SK-N-SH (cell line): Measurements from ENCODE around the gene ACACA. TPM values are rescaled to one million over a fixed set of nuclear protein-coding genes. Genes with fewer than 3 reads are reported as not detected.

Source experiments
- CTCF ChIA-PET: fragments of 300-600, 350-600 bp; formaldehyde crosslinking; extraction: SDS; loops from one replicate; lab custom pipeline; 2021; lab: Yijun Ruan, JAX
- POLR2A ChIA-PET: fragments of 350-600 bp; sonication (Branson Sonifier 250); formaldehyde crosslinking; extraction: SDS; loops from one replicate; lab custom pipeline; 2020; ENCODE audit warnings: antibody characterized with exemption, inconsistent platforms; lab: Yijun Ruan, JAX
- DNase-seq: peaks from one replicate; pipeline ENCODE4 v3.0.0; 2012
- H2AFZ ChIP-seq: fragments of 200-600 bp; sonication (generic); 2 replicates; pipeline ENCODE4 v1.8.1; 2016; ENCODE audit warnings: antibody characterized with exemption, mild to moderate bottlenecking, low read depth
- H3F3A ChIP-seq: fragments of 200-600 bp; sonication (generic); replicated peaks from 2 replicates; pipeline ENCODE3; 2016; ENCODE audit warnings: antibody characterized with exemption, mild to moderate bottlenecking; ENCODE audit not compliant: insufficient read depth
- H3K27ac ChIP-seq, 2 experiments: fragments of 200-500 bp in 1 of 2; fragments of 200-600 bp in 1 of 2; sonication (Bioruptor generic) in 1 of 2; sonication (generic), shearing (Covaris generic) in 1 of 2; 2 replicates each; pipeline versions ENCODE4 v1.5.1 to v1.6.1; 2014 to 2016; ENCODE audit warnings: low read depth in 2 of 2, inconsistent platforms in 1 of 2, low read length in 1 of 2, mild to moderate bottlenecking in 1 of 2, mixed read lengths in 1 of 2
- H3K27me3 ChIP-seq: fragments of 200-600 bp; sonication (generic), shearing (Covaris generic); 2 replicates; pipeline ENCODE4 v1.6.1; 2016; ENCODE audit warnings: mixed run types; ENCODE audit not compliant: insufficient read depth
- H3K36me3 ChIP-seq, 2 experiments: fragments of 200-500 bp in 1 of 2; fragments of 200-600 bp in 1 of 2; sonication (Bioruptor generic) in 1 of 2; sonication (generic) in 1 of 2; replicated peaks in 1 of 2; 2 replicates each; pipeline versions ENCODE3 to v1.5.1; 2014 to 2016; ENCODE audit warnings: low read length in 1 of 2, mild to moderate bottlenecking in 1 of 2; ENCODE audit not compliant: insufficient read depth in 2 of 2, control insufficient read depth in 1 of 2
- H3K4me1 ChIP-seq, 2 experiments: fragments of 200-500 bp in 1 of 2; fragments of 200-600 bp in 1 of 2; sonication (Bioruptor generic) in 1 of 2; sonication (generic), shearing (Covaris generic) in 1 of 2; 2 replicates each; pipeline versions ENCODE4 v1.5.1 to v1.6.1; 2014 to 2016; ENCODE audit warnings: low read depth in 1 of 2, low read length in 1 of 2, mixed run types in 1 of 2; ENCODE audit not compliant: insufficient read depth in 2 of 2, control insufficient read depth in 1 of 2
- H3K4me2 ChIP-seq: fragments of 200-600 bp; sonication (generic), shearing (Covaris generic); 2 replicates; pipeline ENCODE4 v1.6.1; 2017; ENCODE audit warnings: mixed run types
- H3K4me3 ChIP-seq, 2 experiments: fragments of 200-500 bp in 1 of 2; fragments of 200-600 bp in 1 of 2; sonication (Bioruptor generic) in 1 of 2; sonication (generic), shearing (Covaris generic) in 1 of 2; 2 replicates each; pipeline versions ENCODE4 v1.5.1 to v1.8.1; 2014 to 2016; ENCODE audit warnings: low read depth in 2 of 2, inconsistent platforms in 1 of 2, low read length in 1 of 2, mild to moderate bottlenecking in 1 of 2, mixed read lengths in 1 of 2, moderate library complexity in 1 of 2
- H3K79me2 ChIP-seq: fragments of 200-600 bp; sonication (generic); 2 replicates; pipeline ENCODE4 v1.8.1; 2017; ENCODE audit warnings: mild to moderate bottlenecking; ENCODE audit not compliant: insufficient read depth
- H3K9ac ChIP-seq: fragments of 200-600 bp; sonication (generic); 2 replicates; pipeline ENCODE4 v1.6.1; 2017; ENCODE audit warnings: mixed run types
- H3K9me2 ChIP-seq: fragments of 200-600 bp; sonication (generic); 2 replicates; pipeline ENCODE4 v1.6.1; 2017; ENCODE audit warnings: mixed run types
- H3K9me3 ChIP-seq: fragments of 200-600 bp; sonication (generic); 2 replicates; pipeline ENCODE4 v1.6.1; 2017; ENCODE audit warnings: mixed run types, mild to moderate bottlenecking, moderate library complexity
- H4K20me1 ChIP-seq: fragments of 200-600 bp; sonication (generic); 2 replicates; pipeline ENCODE4 v1.6.1; 2017; ENCODE audit warnings: mild to moderate bottlenecking, mixed run types; ENCODE audit not compliant: insufficient read depth
- CHD2 ChIP-seq: fragments of 150-350 bp; IDR thresholded peaks from 2 replicates; pipeline ENCODE4 v1.6.1; 2018; ENCODE audit warnings: low read length; ENCODE audit not compliant: partially characterized antibody
- ELF1 ChIP-seq: IDR thresholded peaks from 2 replicates; pipeline ENCODE4 v1.4.0; 2012
- EP300 ChIP-seq, 2 experiments: IDR thresholded peaks; 2 replicates each; pipeline versions ENCODE4 v1.4.0 to v1.6.1; 2012; ENCODE audit warnings: borderline replicate concordance in 1 of 2, low read depth in 1 of 2, low read length in 1 of 2
- FOSL2 ChIP-seq: IDR thresholded peaks from 2 replicates; pipeline ENCODE4 v1.4.0; 2012; ENCODE audit warnings: low read depth, mild to moderate bottlenecking, moderate library complexity, borderline replicate concordance
- GABPA ChIP-seq: IDR thresholded peaks from 2 replicates; pipeline ENCODE4 v1.4.0; 2012; ENCODE audit warnings: low read depth, mild to moderate bottlenecking
- JUND ChIP-seq: IDR thresholded peaks from 2 replicates; pipeline ENCODE4 v1.4.0; 2012
- MEF2A ChIP-seq: IDR thresholded peaks from 2 replicates; pipeline ENCODE4 v1.4.0; 2012; ENCODE audit warnings: low read depth, borderline replicate concordance
- MXI1 ChIP-seq: IDR thresholded peaks from 2 replicates; pipeline ENCODE4 v1.6.1; 2012; ENCODE audit warnings: mild to moderate bottlenecking, low read depth, low read length, improper control_type of control experiment
- NFIC ChIP-seq: IDR thresholded peaks from 2 replicates; pipeline ENCODE4 v1.4.0; 2012; ENCODE audit warnings: borderline replicate concordance
- NRF1 ChIP-seq: IDR thresholded peaks from 2 replicates; pipeline ENCODE4 v1.6.1; 2012; ENCODE audit warnings: low read depth, mild to moderate bottlenecking, low read length
- RAD21 ChIP-seq: IDR thresholded peaks from 2 replicates; pipeline ENCODE4 v1.6.1; 2012; ENCODE audit warnings: mild to moderate bottlenecking, low read length
- RCOR1 ChIP-seq: fragments of 150-350 bp; IDR thresholded peaks from 2 replicates; pipeline ENCODE4 v1.6.1; 2017; ENCODE audit warnings: antibody characterized with exemption, low read length
- RFX5 ChIP-seq: IDR thresholded peaks from 2 replicates; pipeline ENCODE4 v1.6.1; 2012; ENCODE audit warnings: mild to moderate bottlenecking, improper control_type of control experiment, low read length
- RXRA ChIP-seq: IDR thresholded peaks from 2 replicates; pipeline ENCODE4 v1.4.0; 2012; ENCODE audit warnings: low read depth, mild to moderate bottlenecking, borderline replicate concordance
- SIN3A ChIP-seq: IDR thresholded peaks from 2 replicates; pipeline ENCODE4 v1.6.1; 2012; ENCODE audit warnings: low read depth, mild to moderate bottlenecking, low read length, moderate library complexity, borderline replicate concordance
- SMC3 ChIP-seq: IDR thresholded peaks from 2 replicates; pipeline ENCODE4 v1.6.1; 2012; ENCODE audit warnings: low read depth, low read length, improper control_type of control experiment
- TCF12 ChIP-seq: IDR thresholded peaks from 2 replicates; pipeline ENCODE4 v1.4.0; 2012
- TEAD4 ChIP-seq: IDR thresholded peaks from 2 replicates; pipeline ENCODE4 v1.4.0; 2012; ENCODE audit warnings: mild to moderate bottlenecking, borderline replicate concordance; ENCODE audit not compliant: insufficient read depth
- YY1 ChIP-seq: IDR thresholded peaks from 2 replicates; pipeline ENCODE4 v1.4.0; 2012; ENCODE audit warnings: low read depth, mild to moderate bottlenecking
- WGBS: methylation state at CpG from one replicate; pipeline ENCODE4 v1.1.6; 2017; ENCODE audit warnings: low lambda C conversion rate; 5-methylcytosine and 5-hydroxymethylcytosine counted together
- polyA plus RNA-seq, 3 experiments: library from polyadenylated mRNA; depleted of rRNA; stranded (reverse); fragments of >200 nt; gene quantifications; 2 replicates each; pipeline ENCODE4 v1.2.3, GENCODE V29; 2012
- TF ChIP-seq, protein P1 (sequence below): IDR thresholded peaks from 2 replicates; pipeline ENCODE4; 2012
- TF ChIP-seq, protein P2 (sequence below): IDR thresholded peaks from 2 replicates; pipeline ENCODE4 v1.4.0; 2012; ENCODE audit warnings: low read depth, borderline replicate concordance
- TF ChIP-seq, protein P3 (sequence below): IDR thresholded peaks from 2 replicates; pipeline ENCODE4 v1.4.0; 2012; ENCODE audit warnings: low read depth, borderline replicate concordance
- TF ChIP-seq, protein P4 (sequence below): fragments of 200-600 bp; sonication (generic); IDR thresholded peaks from 2 replicates; pipeline ENCODE4 v1.6.1; 2017; ENCODE audit warnings: antibody characterized with exemption, mild to moderate bottlenecking, moderate library complexity

The ACACA gene
- polyA plus RNA-seq, 1 of the 3 experiments (the other 2 are of a cell fraction): 27.2 TPM

- Histone ChIP-seq H3K27me3 (no peaks in the 10 kb centered on the region), H3K4me2 (no peak overlapping the region), H3K4me3 (no peak overlapping the region), H3K9me2 (no peaks in the 10 kb centered on the region), H3K36me3 (no peaks in the 10 kb centered on the region), H2AFZ (no peak overlapping the region), H3F3A (no peaks in the 10 kb centered on the region), H3K4me1 (peaks cover 0 to 27% of the 10 kb centered on the region in 2 experiments; a peak in 3 of 4 replicates), H3K9ac (no peak overlapping the region), H3K79me2 (peaks cover 4% of the 10 kb centered on the region; the same call in 1 of the 2 replicates), H4K20me1 (no peaks in the 10 kb centered on the region), H3K9me3 (no peaks in the 10 kb centered on the region), H3K27ac (peak overlapping the region in 1 of 2 experiments; percentile 55; a peak in 2 of 4 replicates)
- ChIA-PET POLR2A (no interaction called here), CTCF (interaction anchor here (1.8 to 9.7 kb wide), 2 partner anchors 10 to 17 kb away, joined by 4 to 101 read pairs; partner anchors contain the start of gene C17orf78)
- DNase-seq: no peak
- TF ChIP-seq EP300 (IDR thresholded peaks at IDR 0.05; ENCODE audit: borderline replicate concordance in 1 of 2, low read depth in 1 of 2, low read length in 1 of 2) (no peak), RXRA (no peak), RFX5 (no peak), GABPA (no peak), MEF2A (no peak), NRF1 (no peak), MXI1 (no peak), TEAD4 (no peak), CHD2 (no peak), ELF1 (no peak), NFIC (no peak), RAD21 (no peak)
- TF ChIP-seq, protein P1, sequence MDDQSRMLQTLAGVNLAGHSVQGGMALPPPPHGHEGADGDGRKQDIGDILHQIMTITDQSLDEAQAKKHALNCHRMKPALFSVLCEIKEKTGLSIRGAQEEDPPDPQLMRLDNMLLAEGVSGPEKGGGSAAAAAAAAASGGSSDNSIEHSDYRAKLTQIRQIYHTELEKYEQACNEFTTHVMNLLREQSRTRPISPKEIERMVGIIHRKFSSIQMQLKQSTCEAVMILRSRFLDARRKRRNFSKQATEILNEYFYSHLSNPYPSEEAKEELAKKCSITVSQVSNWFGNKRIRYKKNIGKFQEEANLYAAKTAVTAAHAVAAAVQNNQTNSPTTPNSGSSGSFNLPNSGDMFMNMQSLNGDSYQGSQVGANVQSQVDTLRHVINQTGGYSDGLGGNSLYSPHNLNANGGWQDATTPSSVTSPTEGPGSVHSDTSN: no peak
- whole genome bisulfite sequencing: 87% methylated on average over 6 of the region's 6 CpGs
Measured at GRCh38 chr17:37391146-37391545, 15.5 kb downstream of the ACACA start.

DNA sequence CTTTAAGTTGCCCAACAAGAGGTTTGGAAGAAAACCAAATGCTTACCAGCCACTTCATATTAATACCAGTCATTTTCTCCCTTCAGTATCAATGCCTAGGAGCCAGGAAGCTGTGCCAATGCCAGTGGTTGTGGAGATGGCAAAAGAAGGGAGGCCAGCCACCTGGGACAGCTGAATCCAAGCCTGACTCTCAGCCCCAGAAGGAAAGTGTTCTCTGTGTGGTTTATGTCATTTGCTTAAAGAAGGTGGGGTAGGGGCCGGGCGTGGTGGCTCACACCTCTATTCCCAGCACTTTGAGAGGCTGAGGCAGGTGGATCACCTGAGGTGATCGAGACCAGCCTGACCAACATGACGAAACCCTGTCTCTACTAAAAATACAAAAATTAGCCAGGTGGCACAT lies 17.5 kb downstream of the ACACA start:
- ChIA-PET CTCF (interaction anchor here (1.0 to 9.7 kb wide), 3 partner anchors 9 to 146 kb away, joined by 3 to 101 read pairs (median 8); partner anchors contain the start of gene C17orf78), POLR2A (no interaction called here)
- Histone ChIP-seq H3K4me1 (peaks cover 2 to 27% of the 10 kb centered on the region in 2 experiments; a peak in 3 of 4 replicates), H3K4me3 (no peak overlapping the region), H3K9ac (no peak overlapping the region), H4K20me1 (no peaks in the 10 kb centered on the region), H2AFZ (no peak overlapping the region), H3K36me3 (no peaks in the 10 kb centered on the region), H3K27ac (no peak overlapping the region), H3K27me3 (no peaks in the 10 kb centered on the region), H3F3A (no peaks in the 10 kb centered on the region), H3K9me3 (no peaks in the 10 kb centered on the region), H3K79me2 (peaks cover 6% of the 10 kb centered on the region; the same call in 1 of the 2 replicates), H3K4me2 (no peak overlapping the region), H3K9me2 (no peaks in the 10 kb centered on the region)
- WGBS: 100% methylated on average over 4 of the region's 4 CpGs
- DNase-seq: no peak
- TF ChIP-seq GABPA: no peak
- TF ChIP-seq SMC3: no peak
- TF ChIP-seq EP300 (IDR thresholded peaks at IDR 0.05; ENCODE audit: borderline replicate concordance in 1 of 2, low read depth in 1 of 2, low read length in 1 of 2): no peak
- TF ChIP-seq, protein P2, sequence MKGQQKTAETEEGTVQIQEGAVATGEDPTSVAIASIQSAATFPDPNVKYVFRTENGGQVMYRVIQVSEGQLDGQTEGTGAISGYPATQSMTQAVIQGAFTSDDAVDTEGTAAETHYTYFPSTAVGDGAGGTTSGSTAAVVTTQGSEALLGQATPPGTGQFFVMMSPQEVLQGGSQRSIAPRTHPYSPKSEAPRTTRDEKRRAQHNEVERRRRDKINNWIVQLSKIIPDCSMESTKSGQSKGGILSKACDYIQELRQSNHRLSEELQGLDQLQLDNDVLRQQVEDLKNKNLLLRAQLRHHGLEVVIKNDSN: no peak
- TF ChIP-seq FOSL2: no peak
- no peak for TF ChIP-seq YY1
- TF ChIP-seq, protein P3, sequence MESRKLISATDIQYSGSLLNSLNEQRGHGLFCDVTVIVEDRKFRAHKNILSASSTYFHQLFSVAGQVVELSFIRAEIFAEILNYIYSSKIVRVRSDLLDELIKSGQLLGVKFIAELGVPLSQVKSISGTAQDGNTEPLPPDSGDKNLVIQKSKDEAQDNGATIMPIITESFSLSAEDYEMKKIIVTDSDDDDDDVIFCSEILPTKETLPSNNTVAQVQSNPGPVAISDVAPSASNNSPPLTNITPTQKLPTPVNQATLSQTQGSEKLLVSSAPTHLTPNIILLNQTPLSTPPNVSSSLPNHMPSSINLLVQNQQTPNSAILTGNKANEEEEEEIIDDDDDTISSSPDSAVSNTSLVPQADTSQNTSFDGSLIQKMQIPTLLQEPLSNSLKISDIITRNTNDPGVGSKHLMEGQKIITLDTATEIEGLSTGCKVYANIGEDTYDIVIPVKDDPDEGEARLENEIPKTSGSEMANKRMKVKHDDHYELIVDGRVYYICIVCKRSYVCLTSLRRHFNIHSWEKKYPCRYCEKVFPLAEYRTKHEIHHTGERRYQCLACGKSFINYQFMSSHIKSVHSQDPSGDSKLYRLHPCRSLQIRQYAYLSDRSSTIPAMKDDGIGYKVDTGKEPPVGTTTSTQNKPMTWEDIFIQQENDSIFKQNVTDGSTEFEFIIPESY: no peak
- TF ChIP-seq RCOR1: no peak
- TF ChIP-seq JUND: no peak
- no peak for TF ChIP-seq SIN3A
- TF ChIP-seq MXI1: no peak
- no peak for TF ChIP-seq TCF12
- TF ChIP-seq CHD2: no peak
- TF ChIP-seq, protein P4, sequence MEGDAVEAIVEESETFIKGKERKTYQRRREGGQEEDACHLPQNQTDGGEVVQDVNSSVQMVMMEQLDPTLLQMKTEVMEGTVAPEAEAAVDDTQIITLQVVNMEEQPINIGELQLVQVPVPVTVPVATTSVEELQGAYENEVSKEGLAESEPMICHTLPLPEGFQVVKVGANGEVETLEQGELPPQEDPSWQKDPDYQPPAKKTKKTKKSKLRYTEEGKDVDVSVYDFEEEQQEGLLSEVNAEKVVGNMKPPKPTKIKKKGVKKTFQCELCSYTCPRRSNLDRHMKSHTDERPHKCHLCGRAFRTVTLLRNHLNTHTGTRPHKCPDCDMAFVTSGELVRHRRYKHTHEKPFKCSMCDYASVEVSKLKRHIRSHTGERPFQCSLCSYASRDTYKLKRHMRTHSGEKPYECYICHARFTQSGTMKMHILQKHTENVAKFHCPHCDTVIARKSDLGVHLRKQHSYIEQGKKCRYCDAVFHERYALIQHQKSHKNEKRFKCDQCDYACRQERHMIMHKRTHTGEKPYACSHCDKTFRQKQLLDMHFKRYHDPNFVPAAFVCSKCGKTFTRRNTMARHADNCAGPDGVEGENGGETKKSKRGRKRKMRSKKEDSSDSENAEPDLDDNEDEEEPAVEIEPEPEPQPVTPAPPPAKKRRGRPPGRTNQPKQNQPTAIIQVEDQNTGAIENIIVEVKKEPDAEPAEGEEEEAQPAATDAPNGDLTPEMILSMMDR: no peak
- no peak for TF ChIP-seq MEF2A
